Hepatocyte (in vitro differentiated cells): ENCODE measurements around the gene DNAH7. TPM values are rescaled to one million over a fixed set of nuclear protein-coding genes. Genes with fewer than 3 reads are reported as not detected.

ENCODE experiments used
- DNase-seq: peaks from one replicate; pipeline ENCODE4 v3.0.0-alpha.2; 2016; ENCODE audit warnings: low spot score
- H2AFZ ChIP-seq: fragments of 200-600 bp; sonication (generic); 2 replicates; pipeline ENCODE4 v1.6.0; 2016; ENCODE audit warnings: antibody characterized with exemption, mild to moderate bottlenecking
- H3K27ac ChIP-seq: fragments of 200-600 bp; sonication (generic); 2 replicates; pipeline ENCODE4 v1.5.1; 2016; ENCODE audit warnings: mild to moderate bottlenecking
- H3K27me3 ChIP-seq: fragments of 200-600 bp; sonication (generic); 2 replicates; pipeline ENCODE4 v1.6.1; 2016
- H3K36me3 ChIP-seq: fragments of 200-600 bp; sonication (generic); replicated peaks from 2 replicates; pipeline ENCODE4 v1.5.1; 2016; ENCODE audit warnings: low read depth; ENCODE audit not compliant: insufficient read depth
- H3K4me1 ChIP-seq: fragments of 200-600 bp; sonication (generic); 2 replicates; pipeline ENCODE4 v1.5.1; 2016; ENCODE audit warnings: mild to moderate bottlenecking, moderate library complexity; ENCODE audit not compliant: insufficient read depth
- H3K4me2 ChIP-seq: fragments of 200-600 bp; sonication (generic); 2 replicates; pipeline ENCODE4 v1.6.0; 2016
- H3K4me3 ChIP-seq: fragments of 200-600 bp; sonication (generic); 2 replicates; pipeline ENCODE4 v1.5.1; 2016; ENCODE audit warnings: mild to moderate bottlenecking
- H3K79me2 ChIP-seq: fragments of 200-600 bp; sonication (generic); 2 replicates; pipeline ENCODE4 v1.6.0; 2017; ENCODE audit warnings: mild to moderate bottlenecking
- H3K9me2 ChIP-seq: fragments of 200-600 bp; sonication (generic); replicated peaks from 2 replicates; pipeline ENCODE4 v1.6.0; 2017; ENCODE audit warnings: mild to moderate bottlenecking; ENCODE audit not compliant: insufficient read depth
- H3K9me3 ChIP-seq: fragments of 200-600 bp; sonication (generic); 2 replicates; pipeline ENCODE4 v1.5.1; 2016; ENCODE audit warnings: low read depth, mild to moderate bottlenecking
- H4K20me1 ChIP-seq: fragments of 200-600 bp; sonication (generic); 2 replicates; pipeline ENCODE4 v1.6.0; 2016; ENCODE audit warnings: mild to moderate bottlenecking; ENCODE audit not compliant: insufficient read depth, poor library complexity, severe bottlenecking
- EZH2 ChIP-seq: fragments of 200-600 bp; sonication (generic); IDR thresholded peaks from 2 replicates; pipeline ENCODE4 v1.6.1; 2016; ENCODE audit warnings: antibody characterized with exemption, mild to moderate bottlenecking, borderline replicate concordance
- EZH2phosphoT487 ChIP-seq: fragments of 200-600 bp; sonication (generic); IDR thresholded peaks from one replicate; pipeline ENCODE4 v1.6.1; 2018; ENCODE audit warnings: antibody characterized with exemption, mild to moderate bottlenecking, low read depth, moderate library complexity; ENCODE audit not compliant: unreplicated experiment, severe bottlenecking
- WGBS: methylation state at CpG from one replicate; pipeline ENCODE4 v1.1.6; 2016; ENCODE audit warnings: low lambda C conversion rate; ENCODE audit errors: missing lambda C conversion rate; 5-methylcytosine and 5-hydroxymethylcytosine counted together
- polyA plus RNA-seq: library from polyadenylated mRNA; unstranded; fragments of >200 nt; fragmentation: Nextera tagmentation; extraction: Ambion mirVana; gene quantifications from 2 replicates; pipeline ENCODE4 v1.2.1, GENCODE V29; 2016
- total RNA-seq: library from RNA; depleted of rRNA; stranded (reverse); fragments of >200 nt; gene quantifications from 2 replicates; pipeline ENCODE4 v1.2.3, GENCODE V29; 2014
- TF ChIP-seq, protein P1 (sequence below): fragments of 200-600 bp; sonication (generic); IDR thresholded peaks from 2 replicates; pipeline ENCODE4 v1.5.1; 2016; ENCODE audit warnings: antibody characterized with exemption, mild to moderate bottlenecking; ENCODE audit not compliant: poor library complexity

DNAH7 gene
- total and polyA plus RNA-seq, 2 experiments from 2014 or later, result 0.29 to 1.2 TPM

DNA sequence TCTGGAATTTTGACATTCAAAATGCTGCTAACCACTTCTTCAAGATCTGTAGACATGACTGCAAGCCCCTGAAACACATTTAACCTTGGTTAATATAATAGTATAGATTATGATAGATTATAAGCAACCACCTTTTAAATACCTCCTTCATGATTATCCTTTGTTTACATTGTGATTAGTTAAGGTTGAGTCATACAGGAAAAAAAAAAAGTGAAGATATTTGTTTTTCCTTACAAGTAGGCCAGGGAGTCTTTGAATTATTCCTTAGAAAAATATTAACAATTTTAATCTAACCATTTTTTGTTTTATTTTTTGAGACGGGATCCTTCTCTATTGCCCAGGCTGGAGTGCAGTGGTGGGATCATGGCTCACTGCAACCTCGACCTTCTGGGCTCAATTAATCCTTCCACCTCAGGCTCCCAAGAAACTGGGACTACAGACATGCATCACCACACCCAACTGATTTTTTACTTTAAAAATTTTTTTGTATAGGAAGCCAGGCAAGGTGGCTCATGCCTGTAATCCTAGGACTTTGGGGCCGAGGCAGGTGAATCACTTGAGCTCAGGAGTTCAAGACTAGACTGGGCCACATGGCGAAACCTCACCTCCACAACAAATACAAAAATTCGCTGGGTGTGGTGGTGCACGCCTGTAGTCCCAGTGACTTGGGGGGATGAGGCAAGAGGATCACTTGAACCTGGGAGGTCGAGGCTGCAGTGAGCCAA, 312.3 kb downstream of the DNAH7 start:
- Histone ChIP-seq H3K27ac (peak overlapping the region; percentile 1), H3K36me3 (no peaks in the 10 kb centered on the region), H3K9me3 (no peaks in the 10 kb centered on the region), H2AFZ (no peak overlapping the region), H3K4me2 (no peak overlapping the region), H3K4me1 (no peaks in the 10 kb centered on the region), H3K79me2 (no peaks in the 10 kb centered on the region), H3K4me3 (no peak overlapping the region), H4K20me1 (no peaks in the 10 kb centered on the region), H3K9me2 (no peaks in the 10 kb centered on the region), H3K27me3 (no peaks in the 10 kb centered on the region)
- no peak for DNase-seq
- TF ChIP-seq EZH2 (no peak), EZH2phosphoT487 (no peak)
- TF ChIP-seq, protein P1, sequence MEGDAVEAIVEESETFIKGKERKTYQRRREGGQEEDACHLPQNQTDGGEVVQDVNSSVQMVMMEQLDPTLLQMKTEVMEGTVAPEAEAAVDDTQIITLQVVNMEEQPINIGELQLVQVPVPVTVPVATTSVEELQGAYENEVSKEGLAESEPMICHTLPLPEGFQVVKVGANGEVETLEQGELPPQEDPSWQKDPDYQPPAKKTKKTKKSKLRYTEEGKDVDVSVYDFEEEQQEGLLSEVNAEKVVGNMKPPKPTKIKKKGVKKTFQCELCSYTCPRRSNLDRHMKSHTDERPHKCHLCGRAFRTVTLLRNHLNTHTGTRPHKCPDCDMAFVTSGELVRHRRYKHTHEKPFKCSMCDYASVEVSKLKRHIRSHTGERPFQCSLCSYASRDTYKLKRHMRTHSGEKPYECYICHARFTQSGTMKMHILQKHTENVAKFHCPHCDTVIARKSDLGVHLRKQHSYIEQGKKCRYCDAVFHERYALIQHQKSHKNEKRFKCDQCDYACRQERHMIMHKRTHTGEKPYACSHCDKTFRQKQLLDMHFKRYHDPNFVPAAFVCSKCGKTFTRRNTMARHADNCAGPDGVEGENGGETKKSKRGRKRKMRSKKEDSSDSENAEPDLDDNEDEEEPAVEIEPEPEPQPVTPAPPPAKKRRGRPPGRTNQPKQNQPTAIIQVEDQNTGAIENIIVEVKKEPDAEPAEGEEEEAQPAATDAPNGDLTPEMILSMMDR, result no peak
- 86% methylated on average over 7 of the region's 7 CpGs for WGBS

DNA sequence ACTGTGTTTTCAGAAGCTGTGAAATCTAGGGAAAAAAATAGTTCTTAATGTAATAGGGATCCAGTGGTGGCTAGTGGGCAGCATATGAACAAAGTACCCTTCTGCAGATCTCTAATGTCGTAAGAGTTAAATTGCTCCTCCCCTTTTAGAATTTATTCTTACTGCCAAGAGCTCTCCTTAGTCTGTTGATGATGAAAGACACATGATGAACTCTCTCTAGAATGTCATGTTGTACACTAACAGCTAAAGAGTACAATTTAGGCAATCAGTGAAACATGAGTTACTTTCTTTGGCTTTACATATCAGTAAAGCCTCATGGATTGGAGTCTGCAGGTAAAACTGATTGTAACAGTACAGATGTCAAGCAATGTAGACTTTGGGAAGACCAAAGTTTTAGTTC, 327.4 kb downstream of the DNAH7 start:
- Histone ChIP-seq H3K27ac (no peak overlapping the region), H3K4me1 (no peaks in the 10 kb centered on the region), H3K36me3 (no peaks in the 10 kb centered on the region), H3K4me3 (no peak overlapping the region), H3K27me3 (no peaks in the 10 kb centered on the region), H4K20me1 (no peaks in the 10 kb centered on the region), H3K9me3 (no peaks in the 10 kb centered on the region), H3K79me2 (no peaks in the 10 kb centered on the region), H3K4me2 (no peak overlapping the region), H3K9me2 (no peaks in the 10 kb centered on the region), H2AFZ (no peak overlapping the region)
- TF ChIP-seq EZH2 (no peak), EZH2phosphoT487 (no peak)
- TF ChIP-seq, protein P1, result no peak
- no peak for DNase-seq
- 85% methylated on average over 1 of the region's 1 CpG for whole genome bisulfite sequencing

DNA sequence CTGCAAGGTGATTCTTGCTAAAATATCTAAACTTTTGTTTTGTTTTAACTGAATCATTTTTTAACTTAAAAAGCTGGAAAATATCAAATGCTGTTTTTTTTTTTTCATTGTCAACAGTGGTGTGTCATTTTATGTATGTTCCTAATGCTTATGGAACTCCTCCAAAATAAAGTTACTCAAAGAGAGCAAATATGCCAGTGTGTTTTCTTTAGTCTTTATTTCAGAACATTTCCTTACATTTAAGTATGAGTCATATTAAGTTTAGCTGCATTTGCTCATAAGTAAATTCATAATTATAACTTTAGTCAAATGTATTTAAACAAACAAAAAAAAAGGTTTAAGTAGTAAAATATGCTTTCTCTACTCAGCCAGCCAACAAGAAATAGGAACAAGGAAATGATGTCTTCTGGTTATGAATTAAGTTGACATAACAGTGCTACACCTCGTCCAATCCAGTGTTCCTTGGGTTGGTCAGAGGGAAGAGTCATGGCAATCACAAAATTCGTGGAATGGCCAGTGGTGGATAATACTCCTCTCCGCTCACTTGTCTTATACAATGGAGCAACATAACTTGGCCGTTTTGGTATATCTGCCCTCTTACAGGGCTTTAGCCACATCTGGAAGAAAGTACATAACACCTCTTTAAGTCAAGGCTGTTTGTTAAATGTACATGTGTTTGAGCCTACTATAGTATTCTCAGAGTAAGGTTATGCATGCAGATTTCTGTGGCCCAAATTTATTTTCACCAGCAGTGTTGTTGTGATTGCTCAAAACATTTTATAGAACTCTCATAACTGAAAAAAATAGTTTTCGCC, 330.9 kb downstream of the DNAH7 start:
- 87% methylated on average over 5 of the region's 5 CpGs for WGBS
- DNase-seq, result no peak
- no peaks in the 10 kb centered on the region for H3K4me1 ChIP-seq
- H3K27ac ChIP-seq, result no peak overlapping the region
- TF ChIP-seq EZH2phosphoT487 (no peak), EZH2 (no peak)
- TF ChIP-seq, protein P1, result no peak
- H3K9me3 ChIP-seq, result no peaks in the 10 kb centered on the region
- H2AFZ ChIP-seq, result no peak overlapping the region
- H4K20me1 ChIP-seq, result no peaks in the 10 kb centered on the region
- H3K4me3 ChIP-seq, result no peak overlapping the region
- H3K36me3 ChIP-seq, result no peaks in the 10 kb centered on the region
- H3K27me3 ChIP-seq, result no peaks in the 10 kb centered on the region
- no peaks in the 10 kb centered on the region for H3K9me2 ChIP-seq
- no peak overlapping the region for H3K4me2 ChIP-seq
- H3K79me2 ChIP-seq, result no peaks in the 10 kb centered on the region
